NCI-H2171 (cell line): ENCODE results near the gene MOSPD3.

Experiments
- DNase-seq: peaks from one replicate; lab custom pipeline; 2025; lab: John Stamatoyannopoulos, UW

The MOSPD3 gene

DNA sequence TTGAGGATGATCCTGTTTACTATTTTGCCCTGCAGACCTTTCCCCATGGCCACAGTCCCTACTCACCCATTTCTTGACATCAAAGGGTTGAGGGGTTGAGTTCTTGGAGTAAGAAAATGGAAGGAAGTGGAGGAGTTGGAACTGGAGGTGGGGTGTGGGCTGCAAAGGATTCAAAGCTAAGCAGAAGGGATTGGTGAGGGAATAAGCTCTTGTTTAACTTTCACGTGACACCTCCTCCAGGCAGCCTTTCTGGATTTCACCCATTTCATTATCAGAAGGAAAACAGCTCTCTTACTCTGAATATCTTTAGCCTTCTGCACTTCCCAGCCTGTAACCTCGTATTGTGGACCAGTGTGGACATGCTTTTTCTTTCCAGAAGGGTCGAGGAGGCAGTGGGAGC, 13.7 kb downstream of the MOSPD3 start:
- DNase-seq = no peak

DNA sequence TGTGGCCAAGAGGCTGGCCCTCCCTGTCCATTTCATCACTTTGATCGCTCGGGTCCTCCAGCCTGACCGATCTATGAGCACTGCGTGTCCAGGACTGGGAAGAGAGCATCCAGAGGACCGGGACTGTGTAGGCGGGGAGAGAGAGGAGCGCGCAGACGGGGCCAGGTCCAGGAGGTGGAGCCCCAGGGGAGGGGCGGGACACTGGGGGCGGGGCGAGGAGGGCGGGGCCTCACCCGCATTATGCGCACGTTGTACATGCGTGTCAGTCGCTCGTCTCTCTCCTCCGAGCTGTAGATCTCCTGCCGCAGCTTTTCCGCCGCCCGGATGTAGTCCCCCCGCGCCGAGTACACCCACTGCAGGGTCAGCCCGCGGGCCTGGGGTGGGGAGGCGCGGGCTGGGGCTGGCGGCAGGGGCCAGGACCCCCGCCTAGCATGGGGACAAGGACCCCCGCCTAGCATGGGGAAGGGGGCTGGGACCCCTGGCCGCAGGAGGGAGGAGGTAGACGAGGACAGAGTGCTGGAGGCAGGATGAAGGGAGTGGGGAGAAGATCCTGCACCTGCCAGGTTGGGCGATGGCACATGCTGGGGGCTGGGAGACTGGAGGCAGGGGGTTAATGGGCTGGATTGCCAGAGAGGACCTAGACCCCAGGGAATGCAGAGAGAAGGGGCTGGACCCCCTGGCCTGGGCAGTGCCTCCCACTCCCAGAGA, 14.3 kb downstream of the MOSPD3 start:
- no peak for DNase-seq

DNA sequence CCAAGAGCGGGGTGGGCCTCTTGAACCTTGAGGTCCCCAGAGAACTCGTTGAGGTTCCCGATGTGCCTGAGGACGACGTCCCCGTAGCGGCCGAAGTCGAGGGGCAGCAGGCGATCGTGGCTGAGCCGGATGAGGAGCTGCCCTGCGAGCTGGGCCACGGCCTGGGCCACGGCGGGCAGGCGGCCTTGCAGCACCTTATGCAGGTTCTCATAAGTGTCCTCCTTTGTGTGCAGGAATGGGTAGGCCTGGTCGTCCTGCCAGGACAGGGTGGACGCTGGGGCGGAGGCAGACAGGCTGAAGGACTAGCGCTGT, 14.9 kb downstream of the MOSPD3 start:
- DNase-seq = no peak

DNA sequence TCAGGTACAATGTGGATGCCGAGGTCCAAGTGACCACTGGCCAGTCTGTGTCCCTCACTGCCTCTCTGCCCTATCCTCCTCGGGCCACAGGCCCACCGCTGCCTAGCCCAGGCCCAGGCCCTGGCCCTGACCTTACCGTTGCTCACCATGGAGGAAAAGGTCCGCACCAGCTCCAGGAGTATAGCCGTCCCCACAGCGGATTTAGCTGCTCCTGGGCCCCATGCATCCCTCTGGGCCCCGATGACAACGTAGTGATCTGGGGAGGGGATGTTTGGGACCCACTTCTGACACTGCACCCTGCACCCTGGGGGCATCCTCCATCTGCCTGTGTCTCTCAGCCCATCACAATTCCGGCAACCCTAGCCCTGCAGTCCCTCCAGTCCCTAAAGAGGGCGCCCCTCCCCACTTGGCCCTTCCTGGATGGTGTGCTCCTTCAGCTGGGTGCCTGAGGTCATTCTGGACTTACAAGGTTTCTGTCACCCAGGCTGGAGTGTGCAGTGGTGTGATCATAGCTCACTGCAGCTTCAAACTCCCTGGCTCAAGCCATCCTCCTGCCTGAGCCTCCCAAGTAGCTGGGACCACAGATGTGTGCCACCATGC, 16.9 kb downstream of the MOSPD3 start:
- DNase-seq = no peak

DNA sequence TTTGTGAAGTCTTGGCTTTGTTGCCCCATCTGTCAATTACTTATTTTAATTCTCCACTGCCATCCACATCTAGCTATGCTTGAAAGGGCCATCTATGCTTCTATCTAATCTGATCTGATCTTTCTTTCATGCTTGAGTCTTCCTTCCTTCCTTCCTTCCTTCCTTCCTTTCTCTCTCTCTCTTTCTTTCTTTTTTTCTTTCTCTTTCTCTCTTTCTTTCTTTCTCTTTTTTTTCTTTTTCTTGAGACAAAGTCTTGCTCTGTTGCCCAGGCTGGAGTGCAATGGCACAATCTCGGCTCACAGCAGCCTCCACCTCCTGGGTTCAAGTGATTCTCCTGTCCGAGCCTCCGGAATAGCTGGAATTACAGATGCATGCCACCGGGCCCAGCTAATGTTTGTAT, 17.7 kb downstream of the MOSPD3 start:
- DNase-seq = no peak

DNA sequence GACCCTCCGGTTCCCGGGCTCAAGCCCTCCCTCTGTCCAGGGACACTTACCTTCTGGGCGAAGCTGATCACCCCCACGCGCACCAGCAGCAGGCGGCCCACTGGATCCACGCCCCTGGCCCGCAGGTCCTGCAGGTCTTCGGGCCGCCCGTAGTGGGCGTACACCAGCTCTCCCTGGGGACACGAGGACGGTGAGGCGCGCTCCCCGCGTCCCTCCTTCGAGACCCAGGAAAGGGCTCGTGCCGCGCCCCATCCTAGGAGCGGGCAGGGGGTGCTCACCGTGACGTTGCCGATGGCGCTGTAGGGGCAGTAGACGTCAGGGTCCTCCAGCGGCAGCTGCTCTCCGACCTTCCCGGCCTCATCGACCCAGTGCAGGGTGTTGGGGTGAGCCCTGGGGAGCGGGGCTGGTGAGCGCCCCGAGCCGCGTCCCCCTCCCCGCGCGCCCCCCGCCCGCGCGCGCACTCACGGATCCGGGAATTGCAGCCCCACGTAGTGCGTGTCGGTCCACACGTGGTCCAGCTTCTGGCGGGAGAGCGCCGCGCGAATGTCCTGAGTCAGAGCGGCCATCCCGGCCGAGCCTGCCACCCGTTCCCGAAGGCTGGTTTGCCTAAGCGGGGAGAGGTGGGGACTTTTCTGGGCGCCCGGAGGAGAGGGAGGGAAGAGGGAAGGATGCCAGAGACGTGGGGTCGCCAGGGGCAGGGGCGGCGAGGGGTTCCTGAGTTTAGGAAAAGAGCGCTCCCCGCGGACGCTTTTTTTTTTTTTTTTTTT, 20.8 kb downstream of the MOSPD3 start:
- DNase-seq = peak; percentile 67

DNA sequence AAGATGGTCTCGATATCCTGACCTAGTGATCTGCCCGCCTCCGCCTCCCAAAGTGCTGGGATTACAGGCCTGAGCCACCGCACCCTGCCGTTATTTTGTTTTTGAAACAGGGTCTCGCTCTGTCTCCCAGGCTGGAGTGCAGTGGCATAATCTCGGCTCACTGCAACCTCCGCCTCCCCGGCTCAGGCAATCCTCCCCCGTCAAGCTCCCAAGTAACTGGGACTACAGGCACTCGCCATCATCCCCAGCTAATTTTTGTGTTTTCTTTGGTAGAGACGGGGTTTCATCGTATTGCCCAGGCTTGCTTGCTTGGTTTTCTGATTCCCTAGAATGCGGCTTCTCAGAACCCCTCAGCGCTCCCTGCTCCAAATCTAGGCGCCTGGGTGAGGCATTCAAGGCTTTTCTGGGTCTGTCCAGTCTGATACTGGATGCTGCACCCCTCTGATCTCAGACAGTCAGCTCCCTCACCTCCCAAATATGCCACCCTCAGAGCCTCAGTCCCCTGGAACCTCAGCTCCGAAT, 27.7 kb downstream of the MOSPD3 start:
- no peak for DNase-seq

DNA sequence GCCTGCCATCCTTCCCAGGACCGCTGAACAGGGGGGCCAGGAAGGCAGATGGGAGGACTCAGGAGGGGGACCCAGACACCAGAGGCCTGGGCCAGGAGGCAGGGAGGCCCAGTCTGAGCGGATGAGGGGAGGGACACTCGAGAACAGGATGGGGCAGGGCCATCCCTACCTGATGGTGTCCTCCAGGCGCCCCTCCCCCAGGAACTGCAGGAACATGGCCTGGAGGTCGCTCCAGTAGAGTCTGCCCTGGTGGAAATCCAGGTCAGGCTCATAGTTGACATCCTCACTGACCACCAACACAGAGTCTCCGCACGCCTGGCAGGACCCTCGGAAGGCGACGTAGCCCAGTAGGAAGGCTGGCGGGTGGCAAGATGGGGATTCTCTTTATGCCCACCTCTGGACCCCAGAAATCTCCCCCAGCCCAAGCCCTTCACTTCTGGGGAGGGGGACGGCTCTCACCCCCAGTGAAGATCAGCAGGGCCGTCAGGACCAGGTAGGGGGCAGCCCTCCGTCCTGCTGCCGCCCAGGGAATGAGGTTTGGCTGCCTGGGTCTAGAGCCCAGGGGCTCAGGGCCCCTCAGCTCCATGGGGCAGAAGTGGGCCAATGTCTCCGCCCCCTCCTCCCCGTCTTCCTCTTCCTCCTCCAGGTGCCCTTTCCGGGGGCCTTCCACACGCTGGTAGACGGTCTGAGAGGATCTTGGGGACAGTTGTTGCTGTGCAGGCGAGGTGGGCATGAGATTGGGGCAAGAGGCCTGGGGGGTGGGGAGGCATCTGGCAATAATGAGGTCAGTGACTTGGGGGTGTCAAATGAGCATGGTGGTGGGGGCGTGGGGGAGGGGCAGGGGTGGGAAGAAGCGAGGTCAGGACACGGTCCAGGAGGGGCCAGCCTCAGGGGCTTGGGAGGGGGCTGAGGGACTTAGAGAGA, 28.4 kb downstream of the MOSPD3 start:
- no peak for DNase-seq

DNA sequence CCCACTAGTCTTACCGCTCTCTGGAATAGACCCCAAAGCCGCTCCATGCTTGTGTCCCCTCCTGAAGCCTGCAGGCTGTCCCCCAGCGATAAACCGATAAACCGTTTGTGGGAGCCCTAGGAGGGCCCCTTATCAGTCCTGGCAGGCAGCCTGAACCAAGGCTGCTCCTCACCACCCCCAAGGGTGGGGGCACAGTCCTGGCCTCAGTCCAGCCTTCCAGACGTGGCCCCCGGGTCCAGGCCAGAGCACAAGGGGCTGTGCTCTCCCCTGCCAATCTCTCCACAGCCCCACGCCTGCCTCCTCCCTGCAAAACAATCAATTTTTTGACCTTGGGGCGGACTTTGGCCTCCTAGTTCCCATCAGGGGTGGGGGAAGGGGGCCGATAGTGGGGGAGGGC, 29.1 kb downstream of the MOSPD3 start, which contains the start of gene TFR2:
Gene TFR2, minus strand, starts transcription at position 90 of the 397 bp plus-strand sequence. Its CDS starts 43 bp downstream, at position 47.
- no peak for DNase-seq

DNA sequence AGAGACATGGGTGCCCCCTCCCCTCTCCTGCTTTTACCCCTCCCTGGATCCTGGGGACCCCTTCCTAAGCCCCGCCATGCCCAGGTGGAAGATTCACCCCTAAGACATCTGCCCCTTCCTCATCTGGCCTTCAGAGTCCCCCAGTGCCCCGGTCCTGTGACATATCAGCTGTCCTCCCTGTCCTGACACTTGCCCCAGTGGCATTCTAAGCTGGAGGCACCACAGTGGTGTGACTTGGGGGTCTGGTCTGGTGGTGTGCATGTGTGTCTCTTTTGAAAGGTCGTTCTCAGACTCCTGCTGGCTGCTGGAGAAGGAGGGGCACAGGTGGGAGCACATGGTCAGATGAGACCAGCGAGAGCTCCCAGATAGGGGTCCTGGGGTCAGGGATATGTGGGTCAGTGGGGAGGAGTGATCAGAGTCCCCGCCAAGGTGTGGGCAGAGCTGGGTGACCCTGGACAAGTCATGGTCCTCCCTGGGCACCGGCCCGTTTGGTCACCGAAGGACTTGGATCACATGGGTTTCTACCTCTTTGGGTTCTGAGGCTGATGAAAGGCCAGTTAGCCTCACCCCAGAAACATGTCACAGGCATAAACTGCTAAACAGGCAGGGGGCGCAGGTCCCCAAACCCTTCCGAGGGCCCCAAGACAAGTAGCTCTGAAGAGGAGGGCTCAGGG, 29.7 kb downstream of the MOSPD3 start:
- DNase-seq = no peak

DNA sequence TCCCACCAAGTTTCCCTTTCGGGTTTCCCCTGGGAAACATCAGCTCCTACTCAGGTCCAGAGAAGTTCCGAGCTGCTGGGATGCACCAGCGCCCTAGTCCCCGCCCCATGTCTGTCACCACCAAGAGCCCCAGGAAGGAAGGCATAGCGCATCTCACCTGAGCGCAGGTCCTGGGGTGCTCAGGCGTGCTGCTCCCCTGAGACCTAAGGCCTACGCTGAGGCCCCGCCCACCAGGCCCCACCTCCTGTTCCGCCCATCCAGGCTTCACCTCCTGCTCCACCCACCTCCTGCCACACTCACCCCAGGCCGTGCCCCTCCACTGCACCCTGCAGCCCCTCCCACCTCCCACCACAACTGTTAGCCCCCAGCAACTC, 30.2 kb downstream of the MOSPD3 start:
- DNase-seq = peak; percentile 89

DNA sequence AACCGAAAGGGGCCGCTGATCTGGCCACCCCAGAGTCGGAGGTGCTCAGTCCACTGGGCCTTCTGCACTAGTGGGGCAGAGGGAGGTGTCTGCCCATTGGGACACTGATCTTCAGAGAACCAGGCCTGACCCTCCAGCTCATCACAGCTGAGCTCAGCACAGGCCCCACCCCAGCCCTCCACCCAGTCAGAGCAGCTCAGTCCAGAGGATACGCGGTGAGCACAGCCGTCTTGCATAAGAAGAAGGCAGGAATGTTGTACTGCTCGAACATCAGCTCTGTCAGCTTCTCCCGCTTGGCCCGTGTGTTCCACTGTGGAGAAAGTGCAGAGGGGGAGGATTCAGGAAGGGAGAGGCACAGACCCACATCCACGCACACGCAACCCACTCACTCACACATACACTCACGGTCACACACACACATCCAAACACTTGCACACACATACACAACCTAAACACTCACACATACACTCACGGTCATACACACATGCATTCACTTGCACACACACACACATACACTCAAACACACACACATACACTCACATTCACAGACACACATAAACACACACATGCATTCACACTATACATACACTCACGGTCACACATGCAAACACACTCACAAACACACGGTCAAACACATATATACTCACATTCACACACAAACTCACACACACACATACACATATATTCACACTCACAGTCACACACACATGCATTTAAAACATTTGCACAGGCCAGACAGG, 37.7 kb downstream of the MOSPD3 start:
- no peak for DNase-seq

DNA sequence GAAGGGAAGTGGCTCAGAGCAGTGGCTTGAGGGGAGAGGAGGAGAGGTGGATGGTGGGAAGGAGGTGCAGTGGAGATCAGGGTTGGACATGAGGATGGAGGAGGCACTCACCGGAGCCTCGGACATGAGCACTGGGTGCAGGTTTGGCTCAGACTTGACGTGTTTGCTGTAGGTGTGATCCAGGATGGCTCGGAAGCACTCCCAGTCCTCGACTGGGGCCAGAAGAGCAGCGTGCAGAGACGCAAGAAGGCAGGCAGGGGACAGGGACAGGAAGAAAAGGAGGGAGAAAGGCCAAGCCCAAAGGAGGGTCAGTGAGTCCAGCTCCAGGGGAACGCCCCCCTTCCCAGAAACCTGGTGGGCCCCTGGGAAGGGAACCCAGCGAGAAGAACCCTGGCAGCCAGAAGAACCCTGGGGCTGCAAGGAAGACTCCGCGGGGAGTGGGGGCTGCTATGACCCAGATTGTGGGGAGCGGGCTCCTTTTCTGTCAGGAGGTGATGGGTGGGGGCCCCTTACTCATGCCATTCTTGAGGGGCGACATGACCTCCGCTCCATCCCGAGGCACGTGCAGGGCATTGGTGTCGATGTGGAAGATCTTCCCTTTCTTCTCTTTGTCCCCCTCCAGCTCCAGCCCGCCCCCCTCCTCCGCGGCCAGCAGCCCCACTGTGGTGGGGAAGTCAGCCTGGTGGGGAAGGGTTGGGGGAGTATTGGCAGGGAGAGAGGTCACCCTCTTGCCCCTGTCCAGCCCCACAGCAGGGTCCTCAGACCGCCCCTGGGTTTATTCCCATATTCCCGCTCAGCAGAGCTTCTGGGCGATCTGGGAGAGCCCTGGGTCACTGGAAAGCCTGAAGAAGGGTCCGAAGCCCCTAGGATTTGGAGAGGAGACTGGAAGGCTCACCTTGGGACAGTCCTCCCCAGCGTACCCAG, 42.8 kb downstream of the MOSPD3 start:
- no peak for DNase-seq

DNA sequence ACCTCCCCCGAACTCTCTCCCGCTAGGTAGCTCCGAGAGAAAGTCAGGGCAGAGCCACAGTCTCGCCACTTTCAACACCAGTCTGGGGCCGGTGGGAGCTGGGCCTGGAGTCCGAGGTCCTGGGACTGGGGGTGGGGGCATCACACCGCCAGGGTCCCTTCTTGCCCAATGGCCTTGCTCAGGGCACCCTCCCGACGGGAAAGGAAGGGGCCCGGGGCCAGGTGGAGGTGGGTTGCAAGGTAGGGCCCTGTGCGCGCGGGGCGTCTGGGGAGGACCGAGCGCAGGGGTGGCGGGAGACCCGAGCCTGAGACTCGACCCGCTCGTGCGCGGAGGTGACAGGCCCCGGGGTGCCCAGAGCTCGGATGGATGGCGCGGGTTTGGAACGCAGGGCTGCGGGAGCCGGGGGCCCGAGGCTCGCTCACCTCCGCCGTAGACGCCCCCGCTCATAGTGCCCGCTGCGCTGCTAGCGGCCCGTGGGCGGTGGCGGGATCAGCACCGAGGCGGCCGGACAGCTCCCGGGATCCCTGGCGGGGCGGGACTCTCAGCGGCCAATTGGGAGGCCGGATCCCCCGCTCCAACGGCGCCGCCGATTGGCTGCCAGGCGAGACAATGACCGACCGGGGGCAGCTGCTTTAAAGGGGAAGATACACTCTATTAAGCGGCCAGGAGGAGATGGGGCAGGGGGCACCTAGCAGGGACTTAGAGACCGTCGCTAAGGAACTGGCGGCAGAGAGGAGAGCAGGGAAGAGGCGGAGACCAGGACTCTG, 43.8 kb downstream of the MOSPD3 start, which contains the start of gene ACTL6B:
Gene ACTL6B, minus strand, starts transcription at position 541 of the 767 bp plus-strand sequence. Its CDS starts 94 bp downstream, at position 447.
- DNase-seq = peak; percentile 71

DNA sequence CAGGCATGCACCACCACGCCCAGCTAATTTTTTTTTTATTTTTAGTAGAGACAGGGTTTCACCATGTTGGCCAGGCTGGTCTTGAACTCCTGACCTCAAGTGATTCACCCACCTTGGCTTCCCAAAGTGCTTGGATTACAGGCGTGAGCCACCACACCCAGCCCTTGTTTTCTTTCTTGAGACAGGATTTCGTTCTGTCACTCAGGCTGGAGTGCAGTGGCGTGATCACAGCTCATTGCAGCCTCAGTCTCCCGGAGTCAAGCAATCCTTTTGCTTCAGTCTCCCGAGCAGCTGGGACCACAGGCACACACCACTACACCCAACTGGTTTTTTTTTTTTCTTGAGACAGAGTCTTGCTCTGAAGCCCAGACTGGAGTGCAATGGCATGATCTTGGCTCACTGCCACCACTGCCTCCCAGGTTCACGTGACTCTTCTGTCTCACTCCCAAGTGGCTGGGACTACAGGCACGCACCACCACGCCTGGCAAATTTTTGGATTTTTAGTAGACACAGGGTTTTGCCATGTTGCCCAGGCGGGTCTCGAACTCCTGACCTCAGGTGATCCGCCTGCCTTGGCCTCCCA, 49.9 kb downstream of the MOSPD3 start:
- DNase-seq = peak; percentile 20
